SKM-1 (cell line): Measurements from ENCODE around the gene PSMD1.

Experiments used
- DNase-seq: peaks from one replicate; lab custom pipeline; 2025; ENCODE audit not compliant: unreplicated experiment; lab: John Stamatoyannopoulos, UW

PSMD1 gene

GRCh38 chr2:231200805-231201474 lies 144.3 kb downstream of the PSMD1 start:
- no peak for DNase-seq

DNA sequence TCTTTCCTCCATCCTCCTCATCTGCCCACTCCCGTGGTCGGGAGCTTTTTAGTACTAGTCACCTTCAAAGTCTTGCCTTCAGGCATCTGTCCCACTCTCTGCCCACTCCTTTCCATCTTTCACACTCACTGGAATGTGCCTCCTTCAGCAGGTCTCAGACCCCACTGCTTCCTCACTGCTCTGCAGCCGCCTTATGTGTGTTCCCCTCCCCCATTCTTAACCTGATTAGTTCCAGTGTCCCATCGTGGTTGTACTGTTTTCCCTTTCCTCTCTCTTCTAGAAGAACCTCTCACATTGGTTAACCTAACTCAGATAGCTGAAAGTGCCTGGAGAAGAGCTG lies 144.8 kb downstream of the PSMD1 start:
- DNase-seq: no peak

DNA sequence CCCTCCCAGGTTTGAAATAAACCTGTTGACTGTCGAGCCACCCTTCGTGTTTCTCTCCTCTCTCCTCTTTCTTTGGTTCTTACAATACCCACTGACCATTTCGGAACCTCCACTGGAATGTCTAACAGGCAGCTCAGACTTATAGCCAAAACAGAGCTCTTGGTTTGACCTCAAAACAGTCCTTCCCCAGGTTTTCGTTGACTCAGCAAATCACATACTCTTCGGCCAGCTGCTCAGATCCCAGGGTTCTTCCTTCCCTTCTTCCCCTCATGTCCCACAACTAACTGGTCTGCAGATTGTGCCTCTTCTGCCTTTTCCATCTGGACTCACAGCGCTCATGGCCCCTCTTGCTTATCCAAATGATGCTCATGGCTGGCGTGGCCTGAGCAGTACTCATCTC lies 146.4 kb downstream of the PSMD1 start:
- no peak for DNase-seq

DNA sequence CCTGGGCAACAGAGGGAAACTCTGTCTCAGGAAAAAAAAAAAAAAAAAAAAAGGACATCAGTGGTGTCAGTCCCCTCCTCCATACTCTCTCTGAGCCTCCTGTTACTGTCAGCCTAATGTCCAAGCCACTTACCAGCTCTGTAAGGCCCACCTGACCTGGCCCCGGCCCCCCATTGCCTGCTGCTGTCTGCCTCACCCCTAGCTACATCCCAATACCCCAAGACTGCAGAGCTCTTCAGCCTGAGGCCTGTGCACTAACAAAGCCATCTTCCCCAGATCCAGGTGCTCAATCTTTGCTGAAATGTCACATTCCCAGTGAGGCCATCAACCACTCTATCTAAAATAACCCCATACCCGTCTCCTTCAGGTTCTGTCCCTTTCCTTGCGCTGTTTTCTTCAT lies 147.5 kb downstream of the PSMD1 start:
- no peak for DNase-seq

GRCh38 chr2:231204581-231204980 lies 147.9 kb downstream of the PSMD1 start:
- no peak for DNase-seq

GRCh38 chr2:231207734-231208133 lies 151.1 kb downstream of the PSMD1 start:
- no peak for DNase-seq

GRCh38 chr2:231210782-231211181 lies 154.1 kb downstream of the PSMD1 start:
- DNase-seq: no peak

DNA sequence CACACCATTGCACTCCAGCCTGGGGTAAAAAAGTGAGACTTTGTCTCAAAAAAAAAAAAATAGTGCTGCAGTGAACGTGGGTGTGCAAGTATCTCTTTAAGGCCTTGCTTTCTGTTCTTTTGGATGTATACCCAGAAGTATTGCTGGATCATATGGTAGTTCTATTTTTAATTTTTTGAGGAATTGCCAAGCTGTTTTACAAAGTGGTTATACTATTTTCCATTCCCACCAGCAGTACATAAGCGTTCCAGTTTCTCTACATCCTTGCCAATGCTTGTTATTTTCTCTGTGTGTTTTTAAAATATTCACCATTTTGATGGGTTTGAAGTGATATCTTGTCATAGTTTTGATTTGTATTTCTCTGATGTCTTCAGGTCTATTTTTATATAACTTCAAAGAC lies 154.8 kb downstream of the PSMD1 start:
- DNase-seq: no peak

GRCh38 chr2:231212329-231212845 lies 155.7 kb downstream of the PSMD1 start:
- no peak for DNase-seq

GRCh38 chr2:231213931-231214642 lies 157.4 kb downstream of the PSMD1 start:
- no peak for DNase-seq

DNA sequence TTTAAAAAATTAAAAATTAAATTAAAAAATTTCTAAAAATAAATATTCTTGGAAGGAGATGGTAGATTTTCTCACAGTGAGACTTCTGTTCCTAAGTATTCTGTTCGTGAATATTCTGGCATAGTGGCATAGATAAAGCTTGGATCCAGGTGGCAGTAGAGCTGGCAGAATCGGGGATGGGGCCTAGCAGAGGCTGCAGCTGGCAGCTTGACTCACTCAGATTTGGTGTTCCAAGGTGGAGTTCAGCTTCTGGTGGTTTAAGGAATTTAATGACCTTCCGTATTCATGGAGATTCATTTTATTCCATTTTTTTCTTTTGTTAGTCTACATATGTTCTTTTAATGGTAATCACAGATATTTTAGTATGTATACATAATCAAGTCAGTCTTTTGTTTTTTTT lies 161.7 kb downstream of the PSMD1 start:
- no peak for DNase-seq

DNA sequence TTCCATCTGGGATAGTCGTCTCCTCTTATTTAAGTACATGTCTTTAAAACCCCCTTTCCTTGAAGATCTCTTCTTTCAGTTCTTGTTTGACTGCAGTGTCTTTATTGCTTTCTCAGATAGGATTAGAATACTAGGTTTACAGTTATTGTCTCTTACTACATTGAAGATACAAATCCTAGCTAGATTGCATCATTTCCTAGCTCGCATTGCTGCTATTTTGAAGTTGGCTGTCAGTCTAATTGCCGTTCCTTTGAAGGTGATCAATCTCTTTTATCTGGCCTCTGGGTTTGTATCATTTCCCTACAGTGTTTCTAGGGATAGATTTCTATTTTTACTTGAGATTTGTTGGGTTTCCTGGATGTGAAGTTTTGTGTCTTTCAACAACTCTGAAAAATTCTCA lies 162.6 kb downstream of the PSMD1 start:
- DNase-seq: no peak

DNA sequence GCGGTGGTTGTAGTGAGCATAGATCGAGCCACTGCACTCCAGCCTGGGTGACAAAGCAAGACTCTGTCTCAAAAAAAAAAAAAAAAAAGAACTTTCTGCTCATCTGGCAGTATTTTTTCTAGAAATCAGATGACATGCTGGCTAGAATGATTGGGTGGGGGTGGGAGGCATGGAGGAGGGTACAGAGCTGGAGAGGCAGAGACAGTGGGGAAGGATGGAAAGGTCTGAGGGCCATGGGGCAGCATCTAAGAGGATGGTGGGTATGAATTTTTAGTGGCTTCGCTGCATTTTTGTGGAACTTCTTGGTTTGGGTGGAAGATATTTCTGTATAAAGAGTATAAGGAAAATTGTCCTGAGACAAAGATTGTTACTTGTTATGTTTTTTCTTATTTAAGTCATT lies 165.1 kb downstream of the PSMD1 start:
- DNase-seq: no peak
